Ectodermal cell (in vitro differentiated cells): ENCODE data around the gene MBTPS1.

Source experiments
- H3K27ac ChIP-seq: 2 replicates; pipeline ENCODE4 v1.7.0; 2013; ENCODE audit warnings: mild to moderate bottlenecking, low read depth, low read length; ENCODE audit not compliant: insufficient read depth, poor library complexity, severe bottlenecking
- H3K27me3 ChIP-seq: 2 replicates; pipeline ENCODE4 v1.7.0; 2013; ENCODE audit warnings: mild to moderate bottlenecking, low read length; ENCODE audit not compliant: insufficient read depth, control insufficient read depth, poor library complexity, severe bottlenecking
- H3K36me3 ChIP-seq: one replicate; pipeline ENCODE4 v1.7.0; 2013; ENCODE audit warnings: low read length; ENCODE audit not compliant: control insufficient read depth, insufficient read depth
- H3K4me1 ChIP-seq: one replicate; pipeline ENCODE4 v1.7.0; 2013; ENCODE audit warnings: low read length; ENCODE audit not compliant: control insufficient read depth, insufficient read depth
- H3K4me3 ChIP-seq: 2 replicates; pipeline ENCODE4 v1.7.0; 2013; ENCODE audit warnings: low read depth, low read length, control low read depth; ENCODE audit not compliant: insufficient read depth
- H3K9me3 ChIP-seq: 2 replicates; pipeline ENCODE4 v1.7.0; 2013; ENCODE audit warnings: mild to moderate bottlenecking, low read length, moderate library complexity; ENCODE audit not compliant: control insufficient read depth
- WGBS, 2 experiments: methylation state at CpG; one replicate each; pipeline ENCODE4 v1.1.7; 2013; ENCODE audit warnings: missing lambda C conversion rate in 2 of 2; 5-methylcytosine and 5-hydroxymethylcytosine counted together

Gene MBTPS1

DNA sequence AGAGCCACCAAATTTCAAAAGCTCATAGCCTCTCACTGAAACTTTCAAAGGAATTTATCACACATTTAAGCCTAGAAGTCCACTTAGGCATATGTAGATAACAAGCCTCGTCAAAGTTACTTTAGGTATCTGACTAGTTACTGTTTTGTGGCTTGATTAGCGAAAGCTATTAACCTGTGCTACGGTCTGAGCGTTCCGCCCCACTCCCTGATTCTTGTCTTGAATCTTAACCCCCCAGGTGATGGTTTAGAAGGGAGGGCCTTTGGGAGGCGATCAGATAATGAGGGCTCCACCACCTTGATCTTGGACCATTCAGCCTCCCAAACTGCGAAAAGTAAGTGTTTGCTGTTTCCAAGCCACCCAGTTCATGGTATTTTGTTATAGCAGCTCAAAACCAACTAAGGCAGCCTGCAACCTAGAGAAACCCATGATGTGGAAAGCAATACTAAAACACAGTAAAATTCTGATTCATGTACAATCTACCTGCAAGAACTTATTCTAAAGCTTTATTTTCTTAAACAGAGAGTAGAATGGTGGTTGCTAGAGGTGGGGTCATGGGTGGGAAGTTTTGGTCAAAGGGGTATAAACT is 21.1 kb upstream of the MBTPS1 start:
- Histone ChIP-seq H3K9me3 (no peaks in the 10 kb centered on the region), H3K27me3 (no peaks in the 10 kb centered on the region), H3K4me1 (peaks cover 35% of the 10 kb centered on the region), H3K27ac (no peak overlapping the region), H3K4me3 (no peak overlapping the region), H3K36me3 (no peaks in the 10 kb centered on the region)
- WGBS, 2 experiments = 88 to 94% methylated on average over 7 of the region's 7 CpGs

DNA sequence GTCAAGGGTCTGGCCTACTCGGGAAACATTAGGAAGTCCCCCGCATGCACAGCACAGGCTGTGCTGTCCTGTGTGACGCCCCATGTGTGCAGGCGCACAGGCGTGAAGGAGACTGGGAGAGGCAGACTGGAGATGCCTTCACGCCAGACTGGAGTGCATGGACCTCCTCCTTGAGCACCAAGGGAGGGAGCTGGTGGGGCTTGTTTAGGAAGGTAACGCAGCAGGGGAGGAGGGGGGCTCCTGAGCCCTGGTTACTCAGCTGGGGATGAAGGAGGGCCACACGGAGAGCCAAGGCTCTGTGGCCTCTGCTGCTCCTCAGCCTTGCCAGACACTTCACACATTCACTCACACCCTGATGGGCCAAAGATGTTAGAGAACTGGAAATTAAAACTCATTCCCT is 20.5 kb upstream of the MBTPS1 start:
- H3K27me3 ChIP-seq = no peaks in the 10 kb centered on the region
- H3K4me3 ChIP-seq = no peak overlapping the region
- H3K27ac ChIP-seq = no peak overlapping the region
- peaks cover 39% of the 10 kb centered on the region for H3K4me1 ChIP-seq
- no peaks in the 10 kb centered on the region for H3K9me3 ChIP-seq
- 81 to 84% methylated on average over 8 of the region's 8 CpGs for WGBS, 2 experiments
- H3K36me3 ChIP-seq = no peaks in the 10 kb centered on the region

DNA sequence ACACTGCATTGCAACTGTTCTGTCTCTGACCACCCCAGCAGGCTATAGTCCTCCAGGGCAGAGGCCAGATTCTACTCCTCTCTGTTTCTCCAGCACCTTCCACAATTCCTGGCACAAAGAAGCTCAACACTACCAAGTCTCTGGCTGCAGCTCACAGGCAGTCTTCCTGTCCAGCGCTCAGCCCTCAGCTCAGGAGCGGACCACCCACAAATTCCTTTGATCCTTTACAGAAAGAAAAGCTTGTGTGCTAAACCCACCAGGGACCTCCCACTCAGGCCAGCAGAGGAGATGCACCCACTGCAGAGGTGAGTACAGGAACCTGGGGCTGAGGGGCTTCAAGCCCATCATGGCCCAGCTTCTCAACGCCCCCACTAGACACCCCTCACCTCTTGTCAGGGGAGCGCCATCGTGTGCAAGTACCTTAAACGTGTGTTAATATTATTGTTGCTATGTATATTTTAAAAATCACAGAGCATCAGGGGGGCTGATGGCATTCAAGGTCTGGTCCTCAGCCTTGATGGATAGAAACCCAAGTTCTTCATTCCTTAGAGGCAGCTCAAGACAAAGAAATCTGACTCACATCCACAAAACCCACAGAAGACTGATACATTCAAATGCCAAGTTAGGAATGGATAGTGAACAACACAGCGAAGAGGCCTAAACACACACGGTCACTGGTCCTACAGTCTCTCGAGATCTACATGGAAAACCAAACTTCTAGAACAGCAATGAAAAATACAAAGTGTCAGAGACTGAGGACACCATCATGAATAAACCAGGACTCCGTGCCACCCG is 19.8 kb upstream of the MBTPS1 start:
- WGBS, 2 experiments = 90 to 91% methylated on average over 8 to 11 of the region's 11 CpGs
- no peak overlapping the region for H3K27ac ChIP-seq

DNA sequence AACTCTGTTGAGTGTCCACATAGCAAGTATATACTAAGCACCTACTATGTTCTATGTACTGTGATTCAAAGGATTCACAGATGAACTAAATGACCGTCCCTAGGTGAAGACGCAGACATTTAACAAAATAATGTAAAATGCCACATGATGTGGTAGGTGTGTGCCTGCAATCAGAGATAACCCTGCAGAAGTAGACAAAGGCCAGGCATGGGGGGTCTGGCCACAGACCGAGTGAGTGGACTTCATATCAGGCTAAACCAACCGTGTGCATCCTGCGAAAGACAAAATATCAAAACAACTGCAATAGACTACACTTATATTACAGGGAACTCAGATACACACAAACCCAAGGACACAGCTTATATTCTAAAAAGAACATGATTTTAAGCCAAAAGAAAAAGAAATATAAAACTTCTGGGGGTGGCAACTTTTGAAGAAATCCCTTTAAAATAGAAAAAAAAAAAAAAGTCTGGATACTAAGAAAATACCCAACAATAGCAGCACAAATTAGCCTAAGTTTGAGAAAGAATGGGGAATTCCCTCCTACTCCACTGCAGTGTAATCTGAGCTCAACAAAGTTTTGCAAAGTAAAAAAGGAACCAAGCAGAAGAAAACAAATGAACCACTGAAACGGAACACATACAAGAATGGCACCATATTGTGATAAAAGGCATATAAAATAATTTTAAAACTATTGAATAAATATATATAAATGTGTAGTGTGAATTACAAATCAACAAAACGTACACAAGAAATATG is 16.0 kb upstream of the MBTPS1 start:
- Histone ChIP-seq H3K36me3 (peaks cover 24% of the 10 kb centered on the region), H3K9me3 (no peaks in the 10 kb centered on the region), H3K27ac (no peak overlapping the region), H3K27me3 (no peaks in the 10 kb centered on the region), H3K4me1 (peaks cover 25% of the 10 kb centered on the region), H3K4me3 (no peak overlapping the region)
- WGBS, 2 experiments = 90 to 96% methylated on average over 6 of the region's 7 CpGs

More for the DNA sequence above, 19.8 kb upstream of the MBTPS1 start:
- H3K36me3 ChIP-seq = no peaks in the 10 kb centered on the region
- H3K4me1 ChIP-seq = peaks cover 40% of the 10 kb centered on the region
- no peaks in the 10 kb centered on the region for H3K27me3 ChIP-seq
- no peak overlapping the region for H3K4me3 ChIP-seq
- no peaks in the 10 kb centered on the region for H3K9me3 ChIP-seq

DNA sequence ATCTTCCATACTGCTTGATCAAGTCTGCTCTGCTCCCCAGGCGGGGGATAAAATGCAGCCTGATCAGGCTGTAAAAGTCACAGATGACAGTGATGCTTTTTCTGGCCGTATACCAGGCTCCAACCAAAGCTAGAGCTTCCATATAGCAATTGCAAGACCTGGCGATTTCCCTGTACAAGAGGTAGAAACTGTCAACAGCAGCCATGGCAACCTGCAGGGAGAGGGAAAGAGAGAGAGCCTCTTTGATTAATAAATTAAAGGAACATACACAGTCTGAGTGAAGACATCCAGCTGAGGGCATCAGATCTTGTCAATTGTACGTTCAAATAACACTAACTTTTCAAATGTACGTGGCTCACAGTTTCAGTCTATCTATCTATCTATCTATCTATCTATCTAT is 14.4 kb upstream of the MBTPS1 start:
- no peak overlapping the region for H3K4me3 ChIP-seq

DNA sequence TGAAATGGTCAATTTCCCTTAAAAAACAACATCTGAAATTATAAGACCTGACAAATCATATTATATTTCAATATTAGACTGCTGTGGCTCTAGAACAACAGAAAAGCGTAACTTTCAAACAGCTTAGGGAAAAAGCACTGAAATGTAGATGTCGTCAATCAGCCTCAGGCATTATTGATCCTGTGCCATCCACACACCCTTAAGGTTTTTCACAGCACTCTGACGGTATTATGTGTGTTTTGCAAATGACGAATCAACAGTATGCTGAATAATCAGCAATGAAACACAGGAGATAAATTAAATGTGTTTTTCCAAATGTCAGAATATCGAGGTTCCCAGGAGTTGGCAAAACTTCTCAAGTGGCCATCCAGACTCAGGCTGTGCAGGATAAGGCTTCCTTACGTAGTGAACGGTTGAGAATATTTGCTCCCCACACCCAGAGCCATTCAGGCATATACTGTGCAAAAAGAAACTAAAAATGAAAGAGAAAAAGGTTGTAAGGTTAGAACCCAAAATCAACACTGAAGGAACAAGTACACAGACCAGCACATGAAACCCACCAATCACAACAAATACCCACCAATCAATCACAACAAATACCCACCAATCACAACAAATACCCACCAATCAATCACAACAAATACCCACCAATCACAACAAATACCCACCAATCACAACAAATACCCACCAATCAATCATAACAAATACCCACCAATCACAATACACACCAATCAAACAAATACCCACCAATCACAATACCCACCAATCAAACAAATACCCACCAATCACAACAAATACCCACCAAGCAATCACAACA is 7.7 kb upstream of the MBTPS1 start:
- Histone ChIP-seq H3K36me3 (peaks cover 32% of the 10 kb centered on the region), H3K27me3 (no peaks in the 10 kb centered on the region), H3K4me1 (no peaks in the 10 kb centered on the region), H3K27ac (no peak overlapping the region), H3K9me3 (no peaks in the 10 kb centered on the region), H3K4me3 (no peak overlapping the region)
- WGBS, 2 experiments = 97 to 98% methylated on average over 7 of the region's 7 CpGs

More for the DNA sequence above, 14.4 kb upstream of the MBTPS1 start:
- Histone ChIP-seq H3K27me3 (no peaks in the 10 kb centered on the region), H3K36me3 (peaks cover 24% of the 10 kb centered on the region), H3K4me1 (peaks cover 11% of the 10 kb centered on the region), H3K27ac (no peak overlapping the region), H3K9me3 (no peaks in the 10 kb centered on the region)
- 91 to 96% methylated on average over 5 of the region's 5 CpGs for WGBS, 2 experiments

DNA sequence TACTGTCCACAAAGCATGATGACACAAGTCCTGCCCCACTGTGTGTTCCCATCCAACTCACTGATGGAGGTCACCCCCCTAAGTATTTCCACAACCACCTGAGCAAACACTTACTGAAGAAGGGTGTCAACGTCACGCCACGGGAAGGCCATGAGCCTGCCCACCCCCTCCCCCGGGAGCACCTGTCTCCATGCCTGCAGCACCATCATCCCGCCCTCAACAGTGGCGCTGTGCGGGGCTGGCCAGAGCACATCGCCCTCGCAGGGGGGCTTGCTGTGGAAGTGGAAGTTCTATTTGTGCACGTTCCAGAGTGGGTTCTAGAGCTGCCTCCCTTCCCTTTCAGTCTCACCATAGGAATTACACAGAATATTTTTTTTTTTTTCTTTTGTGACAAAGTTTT is 4.3 kb upstream of the MBTPS1 start:
- no peaks in the 10 kb centered on the region for H3K9me3 ChIP-seq
- no peaks in the 10 kb centered on the region for H3K27me3 ChIP-seq
- peaks cover 21% of the 10 kb centered on the region for H3K36me3 ChIP-seq
- WGBS, 2 experiments = 92 to 95% methylated on average over 10 of the region's 10 CpGs
- H3K4me3 ChIP-seq = no peak overlapping the region
- no peaks in the 10 kb centered on the region for H3K4me1 ChIP-seq
- no peak overlapping the region for H3K27ac ChIP-seq

DNA sequence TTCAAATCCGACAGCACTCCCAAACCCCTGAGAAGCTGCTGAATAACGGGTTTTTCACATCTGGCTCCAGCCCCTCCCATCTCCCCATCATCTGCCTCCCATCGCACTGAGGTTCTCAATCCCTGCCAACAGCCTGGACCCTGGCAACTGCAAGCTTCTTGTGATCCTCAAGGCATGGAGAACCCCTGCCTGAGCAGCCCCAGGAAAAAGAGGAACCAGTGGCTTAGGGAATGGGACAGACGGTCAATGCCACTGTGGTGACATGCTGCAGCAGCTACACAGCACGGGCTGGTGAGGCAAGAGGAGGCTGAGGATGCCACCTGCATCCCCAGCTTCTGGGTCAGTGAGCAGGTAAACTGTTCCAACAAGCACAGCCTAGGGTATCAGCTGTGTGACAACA is 3.3 kb upstream of the MBTPS1 start:
- Histone ChIP-seq H3K4me1 (no peaks in the 10 kb centered on the region), H3K4me3 (no peak overlapping the region), H3K27me3 (no peaks in the 10 kb centered on the region), H3K27ac (no peak overlapping the region), H3K36me3 (peaks cover 21% of the 10 kb centered on the region), H3K9me3 (no peaks in the 10 kb centered on the region)
- 88 to 93% methylated on average over 5 of the region's 5 CpGs for WGBS, 2 experiments

DNA sequence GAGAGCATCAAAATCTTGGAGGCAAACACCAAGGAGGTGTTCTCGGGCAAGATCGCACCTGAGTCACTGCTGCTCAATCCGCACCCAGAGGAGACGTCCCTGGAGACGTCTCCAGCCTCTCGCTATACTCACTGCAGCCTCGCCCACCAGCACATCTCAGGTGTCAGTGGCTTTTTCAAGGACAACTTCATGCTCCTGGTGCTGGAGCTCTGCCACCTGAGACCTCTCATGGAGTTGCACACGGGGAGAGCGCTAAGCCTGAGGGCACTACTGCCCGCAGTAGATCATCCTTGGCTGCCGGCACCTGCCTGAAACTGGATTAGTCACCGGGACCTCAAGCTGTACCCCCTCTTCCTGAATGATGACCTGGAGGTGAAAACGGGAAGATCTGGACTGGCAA is 2.6 kb upstream of the MBTPS1 start:
- Histone ChIP-seq H3K4me3 (no peak overlapping the region), H3K4me1 (no peaks in the 10 kb centered on the region), H3K27me3 (no peaks in the 10 kb centered on the region), H3K36me3 (peaks cover 18% of the 10 kb centered on the region), H3K9me3 (no peaks in the 10 kb centered on the region), H3K27ac (no peak overlapping the region)
- WGBS, 2 experiments = 93% methylated on average over 13 of the region's 13 CpGs
